ENCODE results near the gene ADAMTS2. TPM values are rescaled to one million over a fixed set of nuclear protein-coding genes. Genes with fewer than 3 reads are reported as not detected.

The ADAMTS2 gene
- total and polyA plus RNA-seq, 2 experiments from 2014 or later = 62.0 to 132 TPM

DNA sequence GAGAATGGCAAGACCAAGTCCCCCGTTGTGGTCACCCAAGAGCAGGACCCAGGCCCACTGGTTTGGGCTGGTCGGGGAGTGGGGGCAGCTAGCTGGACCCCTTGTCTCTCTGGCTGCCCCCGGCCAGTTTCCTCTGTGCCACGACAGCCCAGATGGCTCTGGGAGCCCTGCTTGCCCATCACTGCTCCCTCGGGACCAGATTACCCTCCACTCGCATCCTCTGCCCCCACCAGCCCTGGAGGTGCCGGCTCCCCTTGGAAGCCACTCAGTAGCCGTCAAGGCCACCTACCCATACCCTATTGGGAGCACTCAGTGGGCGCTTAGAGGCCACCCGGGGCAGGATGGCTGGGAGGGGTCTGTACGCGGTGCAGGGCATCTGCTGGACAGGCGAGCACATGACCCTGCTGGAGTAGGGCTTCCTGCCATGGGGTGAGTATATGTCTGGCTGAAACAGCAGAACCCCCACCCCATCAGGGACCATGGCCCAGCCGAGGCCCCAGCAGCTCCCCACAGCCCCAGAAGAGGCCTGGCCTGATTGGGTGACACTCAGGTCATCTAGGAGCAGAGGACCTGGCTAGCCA is 215.1 kb downstream of the ADAMTS2 start:
- H3K36me3 ChIP-seq (ENCODE audit: low read depth) = no peaks in the 10 kb centered on the region; the same call in 1 of the 2 replicates
- H3K79me2 ChIP-seq (ENCODE audit: insufficient read depth) = no peaks in the 10 kb centered on the region
- H3F3A ChIP-seq (ENCODE audit: insufficient read depth) = no peaks in the 10 kb centered on the region
- in situ Hi-C loops (cut with MboI) = no loop called here
- H3K9ac ChIP-seq = no peak overlapping the region
- no peaks in the 10 kb centered on the region for H3K9me2 ChIP-seq (ENCODE audit: insufficient read depth)
- H3K27me3 ChIP-seq (replicated peaks; ENCODE audit: insufficient read depth) = no peaks in the 10 kb centered on the region
- no peak overlapping the region for H2AFZ ChIP-seq
- no peaks in the 10 kb centered on the region for H3K4me1 ChIP-seq (ENCODE audit: insufficient read depth)
- H3K27ac ChIP-seq = no peak overlapping the region
- no peak for TF ChIP-seq EZH2 (IDR thresholded peaks at IDR 0.05; ENCODE audit: insufficient read depth, poor library complexity, severe bottlenecking)
- no peak for TF ChIP-seq EZH2phosphoT487 (IDR thresholded peaks at IDR 0.05; ENCODE audit: insufficient read depth, low read depth)
- 93% methylated on average over 13 to 14 of the region's 14 CpGs for WGBS, 2 experiments (ENCODE audit: low coverage in 1 of 2, low lambda C conversion rate in 2 of 2, missing lambda C conversion rate in 2 of 2)
- no peak for DNase-seq
- H3K4me2 ChIP-seq (ENCODE audit: unreplicated experiment) = no peak overlapping the region
- no peaks in the 10 kb centered on the region for H4K20me1 ChIP-seq (ENCODE audit: insufficient read depth)
- H3K4me3 ChIP-seq = no peak overlapping the region
- no peaks in the 10 kb centered on the region for H3K9me3 ChIP-seq (ENCODE audit: low read depth)

DNA sequence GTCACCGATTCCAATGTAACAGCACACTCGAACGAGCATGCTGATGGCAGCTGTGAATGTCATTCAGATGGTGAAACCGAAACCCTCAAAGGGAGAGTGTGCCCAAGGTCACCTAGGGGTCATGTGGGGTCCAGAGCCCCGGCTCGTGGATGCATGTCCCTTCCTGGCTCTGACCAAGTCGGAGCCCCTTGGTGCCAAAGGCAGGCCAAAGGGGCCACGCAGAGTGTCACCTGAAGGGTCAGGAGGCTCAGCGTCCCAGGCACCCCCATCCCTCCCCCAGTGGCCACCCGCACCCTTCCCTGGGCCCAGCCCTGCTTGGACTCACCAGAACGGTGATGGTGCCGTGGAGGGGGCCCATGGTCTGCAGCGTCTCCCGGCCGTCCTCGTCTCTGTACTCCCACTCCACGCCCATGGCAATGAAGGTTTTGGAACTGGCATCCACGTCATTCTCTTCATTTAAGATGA is 215.6 kb downstream of the ADAMTS2 start:
- Histone ChIP-seq H3K36me3 (ENCODE audit: low read depth) (no peaks in the 10 kb centered on the region; the same call in 1 of the 2 replicates), H3K9me3 (ENCODE audit: low read depth) (no peaks in the 10 kb centered on the region), H3K4me3 (no peak overlapping the region), H3K4me1 (ENCODE audit: insufficient read depth) (no peaks in the 10 kb centered on the region), H3F3A (ENCODE audit: insufficient read depth) (no peaks in the 10 kb centered on the region), H3K79me2 (ENCODE audit: insufficient read depth) (no peaks in the 10 kb centered on the region), H3K27ac (no peak overlapping the region), H4K20me1 (ENCODE audit: insufficient read depth) (no peaks in the 10 kb centered on the region), H3K9me2 (ENCODE audit: insufficient read depth) (no peaks in the 10 kb centered on the region), H3K27me3 (replicated peaks; ENCODE audit: insufficient read depth) (no peaks in the 10 kb centered on the region), H3K4me2 (ENCODE audit: unreplicated experiment) (no peak overlapping the region), H3K9ac (no peak overlapping the region), H2AFZ (no peak overlapping the region)
- TF ChIP-seq EZH2 (IDR thresholded peaks at IDR 0.05; ENCODE audit: insufficient read depth, poor library complexity, severe bottlenecking) (no peak), EZH2phosphoT487 (IDR thresholded peaks at IDR 0.05; ENCODE audit: insufficient read depth, low read depth) (no peak)
- 86 to 88% methylated on average over 17 to 18 of the region's 18 CpGs for WGBS, 2 experiments (ENCODE audit: low coverage in 1 of 2, low lambda C conversion rate in 2 of 2, missing lambda C conversion rate in 2 of 2)
- in situ Hi-C loops (cut with MboI) = no loop called here
- DNase-seq = no peak

DNA sequence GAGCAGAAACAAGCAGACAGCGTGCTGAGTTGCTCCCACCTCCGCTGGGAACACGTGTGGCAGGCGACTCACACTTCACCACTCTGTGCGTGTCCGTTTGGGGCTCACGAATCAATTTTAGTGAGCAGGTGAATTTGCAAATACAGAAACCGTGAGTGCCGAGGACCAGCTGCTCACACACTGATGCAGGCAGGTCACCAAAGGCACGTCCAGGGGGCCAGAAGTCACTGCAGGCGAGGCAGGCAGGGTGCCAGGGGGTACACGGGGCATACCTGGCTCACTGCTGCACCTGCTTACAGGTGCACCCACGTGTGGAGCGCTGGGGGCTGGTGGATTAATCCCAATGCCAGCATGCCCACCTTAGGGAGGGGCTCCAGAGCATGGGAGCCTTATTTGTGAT is 216.3 kb downstream of the ADAMTS2 start:
- H3K9me2 ChIP-seq (ENCODE audit: insufficient read depth) = no peaks in the 10 kb centered on the region
- no peaks in the 10 kb centered on the region for H3K27me3 ChIP-seq (replicated peaks; ENCODE audit: insufficient read depth)
- no peak for TF ChIP-seq EZH2phosphoT487 (IDR thresholded peaks at IDR 0.05; ENCODE audit: insufficient read depth, low read depth)
- TF ChIP-seq EZH2 (IDR thresholded peaks at IDR 0.05; ENCODE audit: insufficient read depth, poor library complexity, severe bottlenecking) = no peak
- WGBS, 2 experiments (ENCODE audit: low coverage in 1 of 2, low lambda C conversion rate in 2 of 2, missing lambda C conversion rate in 2 of 2) = 88 to 89% methylated on average over 14 of the region's 14 CpGs
- H3K79me2 ChIP-seq (ENCODE audit: insufficient read depth) = no peaks in the 10 kb centered on the region
- no peak overlapping the region for H3K27ac ChIP-seq
- no peak overlapping the region for H3K4me3 ChIP-seq
- H3K9me3 ChIP-seq (ENCODE audit: low read depth) = no peaks in the 10 kb centered on the region
- H4K20me1 ChIP-seq (ENCODE audit: insufficient read depth) = no peaks in the 10 kb centered on the region
- no peak overlapping the region for H3K4me2 ChIP-seq (ENCODE audit: unreplicated experiment)
- no peak for DNase-seq
- H2AFZ ChIP-seq = no peak overlapping the region
- no peaks in the 10 kb centered on the region for H3F3A ChIP-seq (ENCODE audit: insufficient read depth)
- H3K4me1 ChIP-seq (ENCODE audit: insufficient read depth) = no peaks in the 10 kb centered on the region
- H3K9ac ChIP-seq = no peak overlapping the region
- in situ Hi-C loops (cut with MboI) = no loop called here
- no peaks in the 10 kb centered on the region; the same call in 1 of the 2 replicates for H3K36me3 ChIP-seq (ENCODE audit: low read depth)

DNA sequence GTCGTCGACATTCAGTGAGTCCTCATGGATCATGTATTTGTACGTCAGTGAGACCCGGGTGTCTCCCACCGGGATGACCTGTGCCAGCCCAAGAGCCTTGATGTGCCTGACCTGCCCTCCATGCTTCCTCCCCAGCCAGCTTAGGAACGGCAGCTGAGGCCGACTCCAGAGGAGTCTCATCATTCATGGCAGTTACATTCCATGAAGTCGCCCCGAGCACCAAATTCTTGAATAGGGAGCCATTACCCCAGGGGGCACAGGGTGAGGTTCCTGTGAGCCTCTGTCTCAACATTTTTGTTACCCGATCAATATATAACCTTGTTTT is 217.3 kb downstream of the ADAMTS2 start:
- in situ Hi-C loops (cut with MboI) = no loop called here
- no peak for TF ChIP-seq EZH2phosphoT487 (IDR thresholded peaks at IDR 0.05; ENCODE audit: insufficient read depth, low read depth)
- no peak for TF ChIP-seq EZH2 (IDR thresholded peaks at IDR 0.05; ENCODE audit: insufficient read depth, poor library complexity, severe bottlenecking)
- Histone ChIP-seq H3K79me2 (ENCODE audit: insufficient read depth) (no peaks in the 10 kb centered on the region), H3K36me3 (ENCODE audit: low read depth) (no peaks in the 10 kb centered on the region; the same call in 1 of the 2 replicates), H3K4me1 (ENCODE audit: insufficient read depth) (no peaks in the 10 kb centered on the region), H3K9ac (no peak overlapping the region), H2AFZ (no peak overlapping the region), H3K9me2 (ENCODE audit: insufficient read depth) (no peaks in the 10 kb centered on the region), H3F3A (ENCODE audit: insufficient read depth) (no peaks in the 10 kb centered on the region), H3K9me3 (ENCODE audit: low read depth) (no peaks in the 10 kb centered on the region), H3K27ac (no peak overlapping the region), H4K20me1 (ENCODE audit: insufficient read depth) (no peaks in the 10 kb centered on the region), H3K4me2 (ENCODE audit: unreplicated experiment) (no peak overlapping the region), H3K27me3 (replicated peaks; ENCODE audit: insufficient read depth) (no peaks in the 10 kb centered on the region), H3K4me3 (no peak overlapping the region)
- 87 to 93% methylated on average over 8 to 10 of the region's 10 CpGs for WGBS, 2 experiments (ENCODE audit: low coverage in 1 of 2, low lambda C conversion rate in 2 of 2, missing lambda C conversion rate in 2 of 2)
- DNase-seq = no peak
